ENCODE results near the gene WNK1.

DNA sequence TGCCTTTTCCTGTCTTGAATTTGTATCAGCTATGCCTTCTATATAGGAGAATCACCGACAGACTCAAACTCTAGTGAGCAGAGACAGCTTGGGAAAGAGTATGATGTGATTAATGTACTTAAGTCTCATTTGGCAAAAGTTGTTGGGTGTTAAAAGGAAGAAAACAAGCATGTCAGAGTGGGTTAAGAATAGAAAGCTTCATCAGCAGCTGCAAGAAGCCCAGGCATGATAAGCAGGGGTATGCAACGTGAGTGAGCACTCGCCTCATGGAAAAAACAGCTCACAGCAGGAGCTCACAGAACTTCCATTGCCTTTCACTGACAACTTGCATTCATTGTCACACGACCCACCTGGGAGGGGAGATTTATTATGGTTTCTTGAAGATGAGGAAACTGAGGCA lies 35.9 kb upstream of the WNK1 start:
- TF ChIP-seq POLR2A (IDR thresholded peaks at IDR 0.05; ENCODE audit: low read depth, low read length) (no peak), EZH2 (IDR thresholded peaks at IDR 0.05; ENCODE audit: borderline replicate concordance, low read depth, low read length, severe bottlenecking) (no peak), POLR2AphosphoS5 (IDR thresholded peaks at IDR 0.05; ENCODE audit: insufficient read depth, low read depth, low read length) (no peak), MYC (IDR thresholded peaks at IDR 0.05; ENCODE audit: low read depth, low read length) (no peak), GATA2 (IDR thresholded peaks at IDR 0.05; ENCODE audit: insufficient read depth, insufficient read length, low read depth, low read length) (no peak)
- TF ChIP-seq, protein P1, sequence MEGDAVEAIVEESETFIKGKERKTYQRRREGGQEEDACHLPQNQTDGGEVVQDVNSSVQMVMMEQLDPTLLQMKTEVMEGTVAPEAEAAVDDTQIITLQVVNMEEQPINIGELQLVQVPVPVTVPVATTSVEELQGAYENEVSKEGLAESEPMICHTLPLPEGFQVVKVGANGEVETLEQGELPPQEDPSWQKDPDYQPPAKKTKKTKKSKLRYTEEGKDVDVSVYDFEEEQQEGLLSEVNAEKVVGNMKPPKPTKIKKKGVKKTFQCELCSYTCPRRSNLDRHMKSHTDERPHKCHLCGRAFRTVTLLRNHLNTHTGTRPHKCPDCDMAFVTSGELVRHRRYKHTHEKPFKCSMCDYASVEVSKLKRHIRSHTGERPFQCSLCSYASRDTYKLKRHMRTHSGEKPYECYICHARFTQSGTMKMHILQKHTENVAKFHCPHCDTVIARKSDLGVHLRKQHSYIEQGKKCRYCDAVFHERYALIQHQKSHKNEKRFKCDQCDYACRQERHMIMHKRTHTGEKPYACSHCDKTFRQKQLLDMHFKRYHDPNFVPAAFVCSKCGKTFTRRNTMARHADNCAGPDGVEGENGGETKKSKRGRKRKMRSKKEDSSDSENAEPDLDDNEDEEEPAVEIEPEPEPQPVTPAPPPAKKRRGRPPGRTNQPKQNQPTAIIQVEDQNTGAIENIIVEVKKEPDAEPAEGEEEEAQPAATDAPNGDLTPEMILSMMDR (IDR thresholded peaks at IDR 0.05; ENCODE audit: extremely low read depth in 1 of 2, insufficient read depth in 1 of 2, low read depth in 1 of 2, low read length in 2 of 2): no peak
- TF ChIP-seq, protein P2, sequence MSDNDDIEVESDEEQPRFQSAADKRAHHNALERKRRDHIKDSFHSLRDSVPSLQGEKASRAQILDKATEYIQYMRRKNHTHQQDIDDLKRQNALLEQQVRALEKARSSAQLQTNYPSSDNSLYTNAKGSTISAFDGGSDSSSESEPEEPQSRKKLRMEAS (IDR thresholded peaks at IDR 0.05; ENCODE audit: insufficient read depth, insufficient read length): no peak

Data from endothelial cell of umbilical vein (primary cell).